Umbilical cord (tissue), 2 donors: ENCODE results near the gene CCL3. TPM values are rescaled to one million over a fixed set of nuclear protein-coding genes. Genes with fewer than 3 reads are reported as not detected.
"Not testable (repeated sequence)": the region's sequence is repeated elsewhere in the genome, so short reads cannot be mapped to it uniquely, and the experiment has no call there.

Experiments used
- DNase-seq: peaks from one replicate; pipeline ENCODE4 v3.0.0-alpha.2; 2015; ENCODE audit warnings: low spot score
- total RNA-seq: library from RNA; depleted of rRNA; stranded (reverse); fragments of >200 nt; gene quantifications from one replicate; pipeline ENCODE4 v1.2.3, GENCODE V29; 2014; ENCODE audit warnings: low replicate concordance; ENCODE audit not compliant: insufficient read depth

CCL3 gene
- total RNA-seq, 1 donor from 2014 or later, result 52.0 TPM

DNA sequence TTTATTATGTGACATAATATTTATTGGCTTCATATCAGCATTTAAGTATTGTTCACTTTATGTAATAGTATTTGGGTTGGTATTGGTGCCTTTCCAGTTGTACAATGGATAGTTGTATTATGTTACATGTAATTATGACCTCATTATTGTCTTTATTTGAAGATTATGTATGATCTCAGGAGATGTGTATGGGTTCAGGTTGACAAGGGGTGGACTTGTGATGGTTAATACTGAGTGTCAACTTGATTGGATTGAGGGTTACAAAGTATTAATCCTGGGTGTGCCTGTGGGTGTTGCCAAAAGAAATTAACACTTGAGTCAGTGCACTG, 25.7 kb upstream of the CCL3 start:
- not testable (repeated sequence) for DNase-seq

DNA sequence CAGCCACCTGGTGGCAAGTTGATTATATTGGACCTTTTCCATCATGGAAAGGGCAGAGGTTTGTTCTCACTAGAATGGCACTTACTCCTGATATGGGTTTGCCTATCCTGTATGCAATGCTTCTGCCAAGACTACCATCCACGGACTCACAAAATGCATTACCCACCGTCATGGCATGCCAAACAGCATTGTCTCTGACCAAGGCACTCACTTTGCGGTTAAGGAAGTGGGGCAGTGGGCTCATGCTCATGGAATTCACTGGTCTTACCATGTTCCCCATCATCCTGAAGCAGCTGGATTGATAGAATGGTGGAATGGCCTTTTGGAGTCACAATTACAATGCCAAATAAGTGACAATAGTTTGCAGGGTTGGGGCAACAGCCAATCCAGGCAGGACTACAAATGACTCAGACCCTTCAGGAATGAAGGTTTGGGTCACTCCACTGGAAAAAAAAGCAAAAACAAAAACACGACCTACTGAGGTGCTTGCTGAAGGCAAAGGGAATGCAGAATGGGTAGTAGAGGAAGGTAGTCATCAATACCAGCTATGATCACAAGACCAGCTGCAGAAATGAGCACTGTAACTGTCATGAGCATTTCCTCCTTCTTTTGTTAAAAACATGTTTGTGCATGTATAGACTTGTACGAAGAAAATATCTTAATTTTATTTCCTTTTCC, 25.2 kb upstream of the CCL3 start:
- not testable (repeated sequence) for DNase-seq

DNA sequence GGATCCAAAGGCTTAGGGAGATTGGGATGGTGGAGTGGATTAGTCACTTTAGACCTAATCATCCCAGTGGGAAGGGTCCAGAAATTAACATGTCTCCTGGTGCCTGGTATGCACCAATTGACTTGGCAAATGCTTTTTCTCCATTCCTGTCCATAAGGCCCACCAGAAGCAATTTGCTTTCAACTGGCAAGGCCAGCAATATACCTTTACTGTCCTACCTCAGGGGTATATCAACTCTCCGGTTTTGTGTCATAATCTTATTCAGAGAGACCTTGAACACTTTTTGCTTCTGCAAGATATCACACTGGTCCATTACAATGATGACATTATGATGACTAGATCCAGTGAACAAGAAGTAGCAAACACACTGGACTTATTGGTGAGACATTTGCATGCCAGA, 23.2 kb upstream of the CCL3 start:
- not testable (repeated sequence) for DNase-seq

DNA sequence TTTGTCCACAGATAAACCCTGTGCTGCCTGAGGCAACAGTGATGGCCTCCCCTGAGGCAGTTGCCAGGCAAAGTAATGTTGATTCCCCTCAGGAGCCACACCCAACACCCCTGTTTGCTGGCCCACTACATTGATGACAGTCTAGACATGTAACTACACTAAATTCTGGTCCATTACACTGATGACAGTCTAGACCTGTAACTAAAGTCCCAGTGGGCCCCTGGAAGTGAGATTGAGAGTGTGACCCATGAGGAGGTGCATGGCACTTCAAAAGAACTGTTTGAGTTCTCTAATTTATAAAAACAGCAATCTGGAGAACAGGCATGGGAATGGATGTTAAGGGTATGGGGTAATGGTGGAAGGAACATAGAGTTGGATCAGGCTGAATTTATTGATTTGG, 22.6 kb upstream of the CCL3 start:
- DNase-seq, result no peak

DNA sequence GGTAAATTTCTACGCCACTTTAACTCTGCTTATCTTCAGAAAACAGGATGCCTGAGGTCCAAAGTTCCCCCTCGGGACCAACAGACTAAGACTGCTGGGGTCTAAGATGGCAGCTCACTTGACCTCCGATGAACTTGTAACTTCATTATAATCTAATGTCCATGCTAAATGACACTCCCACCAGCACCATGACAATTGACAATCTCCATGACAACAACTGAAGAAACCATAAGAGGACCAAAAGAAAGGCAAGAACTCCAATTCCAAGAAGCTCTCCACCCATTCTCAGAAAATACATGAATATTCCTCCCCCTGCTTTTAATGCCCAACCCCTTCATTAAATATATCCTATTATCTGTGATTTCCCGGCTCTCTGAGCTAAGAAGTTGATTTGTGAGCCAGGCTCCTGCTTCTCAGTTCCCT, 21.1 kb upstream of the CCL3 start:
- DNase-seq, result no peak

DNA sequence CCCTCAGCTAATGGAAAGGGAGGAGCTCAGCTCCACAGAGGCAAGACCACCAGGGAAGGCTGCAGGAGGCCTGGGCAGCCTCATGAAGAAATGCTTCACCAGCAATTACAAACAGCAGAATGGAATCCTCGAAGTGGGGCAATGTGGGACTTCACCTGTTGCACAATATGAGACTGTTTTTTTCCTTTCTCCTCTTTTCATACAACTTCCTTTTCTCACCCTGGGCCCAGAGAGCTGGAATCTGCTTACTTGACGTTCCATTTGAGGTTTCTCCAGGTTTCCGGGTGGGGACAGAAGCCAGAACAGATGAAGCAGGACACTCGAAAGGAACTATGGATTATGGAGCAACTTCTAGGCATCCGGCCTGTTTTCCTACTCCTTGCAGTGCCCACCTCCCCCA, 18.3 kb upstream of the CCL3 start:
- DNase-seq, result not testable (repeated sequence)

DNA sequence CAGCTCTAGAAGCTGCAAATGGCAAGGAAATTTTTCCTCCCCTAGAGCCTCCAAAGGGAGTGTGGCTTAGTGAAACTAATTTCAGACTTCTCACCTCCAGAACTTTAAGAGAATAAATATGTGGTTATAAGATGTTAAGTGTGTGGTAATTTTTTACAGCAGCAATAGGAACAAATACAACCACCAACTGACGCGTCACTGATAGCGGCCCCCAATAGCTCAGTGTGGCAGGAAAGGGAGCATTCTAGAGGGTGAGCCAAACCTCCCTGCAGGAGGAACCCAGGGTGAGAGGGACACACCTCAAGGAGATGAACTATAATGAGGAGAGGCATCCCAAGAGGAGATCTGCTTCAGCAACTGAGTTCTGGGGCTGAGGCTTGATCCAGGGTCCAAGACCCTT, 17.7 kb upstream of the CCL3 start:
- no peak for DNase-seq

DNA sequence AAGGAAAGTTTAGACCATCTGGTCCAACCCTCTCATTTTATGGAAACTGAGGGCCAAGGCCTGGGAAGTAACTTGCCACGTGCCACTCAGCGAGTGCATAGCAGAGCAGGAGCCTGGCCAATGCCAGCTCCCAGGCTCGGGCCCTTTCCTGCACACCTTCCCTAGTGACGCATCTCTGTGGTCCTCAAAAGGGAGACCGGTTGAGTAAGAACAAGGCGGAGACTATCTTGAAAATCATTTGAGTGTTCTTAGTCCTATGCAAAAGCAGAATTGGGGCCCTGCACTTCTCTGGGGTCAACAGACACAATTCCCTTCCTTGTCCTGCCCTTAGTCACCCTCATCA, 16.5 kb upstream of the CCL3 start:
- DNase-seq, result no peak

DNA sequence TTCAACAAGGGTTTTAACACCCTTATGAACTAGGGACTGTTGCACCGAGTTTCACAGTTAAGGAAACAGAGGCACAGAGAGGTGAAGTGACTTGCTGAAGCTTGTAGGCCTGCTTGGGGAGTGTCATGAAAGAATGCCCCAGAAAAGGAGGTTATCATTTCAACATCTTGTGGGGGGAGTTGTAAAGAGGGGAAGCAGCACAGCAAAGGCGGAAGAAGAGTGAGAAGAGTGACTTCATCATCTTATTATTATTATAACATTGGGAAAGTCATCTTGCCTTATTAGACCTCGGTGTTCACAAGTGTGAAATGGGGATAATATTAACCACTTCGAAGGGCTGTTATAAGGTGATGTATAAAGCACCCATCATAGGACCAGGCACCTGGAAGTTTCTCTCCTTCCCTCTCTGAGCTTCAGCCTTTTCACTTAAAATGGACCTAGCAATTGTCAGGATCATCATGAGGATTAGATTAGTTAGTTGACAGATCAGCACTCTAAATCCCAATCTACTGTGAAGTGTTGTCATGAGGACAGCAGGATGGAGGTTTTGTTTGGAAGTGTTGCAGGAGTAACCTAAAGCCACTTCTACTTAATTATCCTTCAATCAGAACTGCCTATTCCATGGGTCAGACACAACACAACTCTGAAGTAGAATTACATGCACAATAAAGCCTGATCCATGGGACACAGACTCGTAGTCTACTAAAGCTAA, 16.0 kb upstream of the CCL3 start:
- DNase-seq, result no peak

DNA sequence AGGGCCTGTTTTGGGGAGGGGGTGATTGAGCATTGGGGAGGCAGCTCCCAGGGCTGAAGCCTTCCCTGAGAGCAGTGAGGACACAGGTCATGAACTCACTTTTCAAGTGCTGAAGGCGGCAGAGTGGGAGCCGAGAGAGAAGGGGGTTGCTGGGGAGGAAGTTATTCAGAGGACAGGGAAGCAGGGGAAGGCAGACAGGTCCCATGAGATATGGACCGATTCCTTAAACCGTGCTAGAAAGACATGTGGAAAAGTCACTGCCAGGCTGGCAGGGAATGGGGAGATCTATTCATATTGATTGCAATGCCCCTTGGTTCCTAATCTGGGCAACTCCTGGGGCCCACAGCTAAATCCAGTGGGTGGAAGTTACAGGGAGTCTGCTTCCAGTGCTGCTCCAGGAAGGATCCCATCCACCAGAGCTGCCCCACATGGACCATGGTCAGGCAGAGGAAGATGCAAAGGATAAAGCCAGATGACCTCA, 14.8 kb upstream of the CCL3 start:
- no peak for DNase-seq

DNA sequence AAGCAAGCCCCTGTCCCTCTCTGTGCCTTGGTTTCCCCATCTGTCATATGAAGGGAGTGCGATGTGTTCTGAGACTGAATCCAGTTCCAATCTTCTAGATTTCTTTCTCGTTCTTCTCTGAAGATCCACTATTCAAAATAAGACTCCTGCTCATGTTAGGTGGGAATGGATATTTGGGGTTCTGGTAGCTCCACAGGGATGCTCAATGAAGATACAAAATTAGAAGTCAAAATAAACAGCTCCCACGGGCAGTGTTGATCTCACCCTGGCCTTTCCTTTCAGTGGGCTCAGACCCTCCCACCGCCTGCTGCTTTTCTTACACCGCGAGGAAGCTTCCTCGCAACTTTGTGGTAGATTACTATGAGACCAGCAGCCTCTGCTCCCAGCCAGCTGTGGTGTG, 14.3 kb upstream of the CCL3 start:
- DNase-seq, result not testable (repeated sequence)

DNA sequence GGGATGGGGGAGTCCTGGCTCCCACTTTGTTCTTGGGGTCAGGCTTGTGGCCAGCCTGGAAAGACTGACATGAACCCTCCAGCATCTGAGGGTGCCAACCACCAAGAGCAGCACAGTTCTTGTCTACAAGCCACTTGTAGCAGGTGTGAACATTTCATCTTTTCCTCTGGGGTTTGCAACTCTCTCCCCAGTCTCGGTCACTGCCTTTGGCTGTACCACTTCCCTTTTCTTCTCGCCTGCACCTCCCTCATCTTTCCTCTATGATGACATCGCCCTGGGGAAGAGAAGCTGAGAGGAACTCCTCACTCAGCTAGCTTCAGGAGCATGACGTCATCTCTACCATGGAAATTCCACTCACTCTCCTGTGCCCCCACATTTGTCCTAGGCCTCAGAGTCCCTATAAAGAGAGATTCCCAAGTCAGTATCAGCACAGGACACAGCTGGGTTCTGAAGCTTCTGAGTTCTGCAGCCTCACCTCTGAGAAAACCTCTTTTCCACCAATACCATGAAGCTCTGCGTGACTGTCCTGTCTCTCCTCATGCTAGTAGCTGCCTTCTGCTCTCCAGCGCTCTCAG, 13.5 kb upstream of the CCL3 start, which contains the start of gene CCL4:
TSS of gene CCL4 (plus strand) at position 427 of the 575 bp plus-strand sequence. CDS start at position 506, 79 bp downstream.
- not testable (repeated sequence) for DNase-seq

DNA sequence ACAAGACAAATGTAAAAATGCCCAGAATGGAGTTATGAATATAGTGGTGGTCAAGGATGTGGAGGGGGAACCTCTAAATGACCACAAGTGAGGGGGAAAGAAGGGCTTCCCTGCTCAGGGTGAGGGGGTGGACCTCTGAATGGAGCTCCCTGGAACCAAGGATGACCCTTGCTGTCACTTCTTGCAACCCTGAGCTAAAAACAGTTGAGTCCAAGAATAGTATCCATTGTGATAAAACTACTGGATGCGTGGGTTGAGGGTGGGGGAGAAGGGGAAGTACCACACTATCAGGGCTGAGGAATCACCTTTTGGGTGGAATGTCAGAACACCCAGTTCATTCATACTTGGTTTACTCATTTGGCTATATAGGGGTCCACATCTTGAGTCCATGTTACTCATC, 9.1 kb upstream of the CCL3 start:
- not testable (repeated sequence) for DNase-seq

DNA sequence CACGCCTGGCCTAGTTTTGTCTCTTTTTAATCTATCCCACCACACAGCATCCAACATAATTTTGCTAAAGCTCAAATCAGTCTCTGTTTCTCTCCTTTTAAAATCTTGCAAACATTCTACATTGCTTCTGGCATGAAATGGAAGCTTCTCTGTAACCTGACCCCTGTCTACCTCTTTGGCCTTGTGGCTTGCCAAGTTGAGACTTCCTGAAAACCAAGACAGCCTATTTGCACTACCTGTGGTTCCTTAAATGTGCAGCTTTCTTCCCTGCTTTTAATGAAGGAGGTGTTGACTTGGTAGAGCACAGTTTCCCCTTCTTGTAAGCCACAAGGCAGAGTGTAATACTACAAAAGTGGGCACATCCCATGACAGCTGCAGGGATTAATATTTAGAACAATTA, 6.0 kb upstream of the CCL3 start:
- DNase-seq, result no peak

DNA sequence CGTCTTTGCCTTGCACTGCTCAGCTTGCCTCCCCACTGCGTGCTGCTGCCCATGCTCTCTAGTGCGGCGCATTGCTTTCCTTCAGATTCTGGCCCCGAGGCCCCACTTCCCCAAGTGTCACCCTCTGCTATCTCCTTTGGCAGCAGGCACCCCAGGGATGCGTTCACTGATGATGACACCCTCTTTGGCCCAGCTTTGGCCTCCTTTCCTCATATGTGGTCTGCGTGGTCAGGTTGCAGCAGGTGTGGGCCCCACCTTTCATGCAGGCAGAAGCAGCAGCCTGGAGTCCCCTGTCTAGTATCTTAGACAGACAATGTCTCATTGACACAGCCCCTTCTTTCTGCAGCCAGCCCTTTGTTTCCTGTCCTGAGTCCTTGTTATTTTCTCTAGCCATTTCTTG, 4.8 kb upstream of the CCL3 start:
- DNase-seq, result no peak

DNA sequence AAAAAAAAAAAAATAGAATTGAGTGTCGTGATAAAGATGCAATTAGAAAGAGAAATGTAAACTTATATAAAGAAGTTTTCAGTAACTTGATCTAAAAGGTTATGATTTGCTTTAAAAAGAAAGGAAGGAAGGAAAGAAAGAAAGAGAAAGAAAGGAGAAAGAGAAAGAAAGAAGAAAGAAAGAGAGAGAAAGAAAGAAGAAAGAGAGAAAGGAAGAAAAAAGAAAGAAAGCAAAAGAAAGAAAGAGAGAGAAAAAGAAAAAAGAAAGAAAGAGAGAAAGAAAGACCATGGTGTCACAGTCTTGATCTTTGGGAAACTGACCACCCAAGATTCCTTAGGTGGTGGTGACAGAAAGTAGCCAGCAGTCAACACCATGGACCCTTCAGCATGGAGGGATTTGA, 4.3 kb upstream of the CCL3 start:
- DNase-seq, result no peak

DNA sequence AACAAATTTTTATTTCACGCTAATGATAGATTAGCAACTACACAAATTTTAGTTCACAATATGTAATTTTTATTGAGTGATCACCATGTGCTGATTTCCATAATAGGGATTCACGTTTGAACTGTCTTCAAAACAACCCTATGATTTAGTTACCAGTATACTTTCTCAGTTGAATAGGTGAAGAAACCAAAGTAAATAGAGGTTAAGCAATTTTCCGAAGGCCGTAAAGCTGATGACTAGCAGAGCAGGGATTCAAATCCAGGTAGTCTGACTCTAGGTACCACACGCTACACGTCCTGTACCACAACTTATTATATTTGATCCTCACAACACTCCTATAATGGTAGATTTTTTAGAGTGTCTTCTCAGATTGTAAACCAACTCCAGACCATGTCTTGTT, 2.8 kb upstream of the CCL3 start:
- not testable (repeated sequence) for DNase-seq

DNA sequence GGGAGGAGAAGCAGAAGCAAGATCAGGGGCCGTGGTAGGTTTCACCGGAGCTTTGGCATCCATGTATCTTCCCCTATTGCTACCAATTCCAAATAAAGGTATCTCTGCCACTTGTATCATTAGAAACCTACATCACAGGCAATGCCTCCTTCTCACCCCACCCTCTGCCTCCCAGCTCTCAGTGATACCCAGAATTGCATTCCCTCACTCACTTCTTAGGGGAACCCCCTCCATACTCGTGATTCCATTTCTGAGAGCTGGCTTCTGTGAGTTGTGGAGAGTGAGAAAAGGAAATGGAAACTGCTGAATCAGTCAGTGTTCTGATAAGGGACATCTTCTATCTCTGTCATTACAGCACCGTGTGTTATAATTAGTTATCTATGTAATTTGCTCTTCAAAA, 2.3 kb upstream of the CCL3 start:
- DNase-seq, result no peak

DNA sequence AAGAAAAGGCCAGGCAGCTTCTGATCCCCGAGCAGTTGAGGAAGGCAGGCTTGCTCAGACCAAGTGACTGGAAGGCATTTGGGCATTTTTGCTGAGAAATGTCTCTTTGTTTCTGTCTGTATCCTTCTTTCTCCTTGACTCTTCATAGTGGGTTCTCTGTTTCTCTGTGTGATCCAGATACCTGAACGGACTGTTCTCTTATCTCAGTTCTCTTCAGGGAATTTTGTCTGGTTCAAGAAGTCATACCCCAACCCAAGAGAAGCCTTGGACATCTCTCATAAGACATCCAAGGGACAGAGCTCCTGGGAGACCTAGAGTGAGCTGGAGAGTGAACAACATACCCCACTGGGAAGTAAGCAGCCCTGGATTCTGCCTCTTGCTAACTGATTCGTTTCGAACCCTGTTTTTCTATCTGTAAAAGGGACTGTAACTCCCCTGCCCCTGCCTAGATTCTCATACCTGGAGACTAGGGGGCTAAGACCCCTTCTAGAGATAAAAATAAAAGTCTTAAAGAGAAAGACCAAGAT, 541 bp downstream of the CCL3 start:
- DNase-seq, result no peak

DNA sequence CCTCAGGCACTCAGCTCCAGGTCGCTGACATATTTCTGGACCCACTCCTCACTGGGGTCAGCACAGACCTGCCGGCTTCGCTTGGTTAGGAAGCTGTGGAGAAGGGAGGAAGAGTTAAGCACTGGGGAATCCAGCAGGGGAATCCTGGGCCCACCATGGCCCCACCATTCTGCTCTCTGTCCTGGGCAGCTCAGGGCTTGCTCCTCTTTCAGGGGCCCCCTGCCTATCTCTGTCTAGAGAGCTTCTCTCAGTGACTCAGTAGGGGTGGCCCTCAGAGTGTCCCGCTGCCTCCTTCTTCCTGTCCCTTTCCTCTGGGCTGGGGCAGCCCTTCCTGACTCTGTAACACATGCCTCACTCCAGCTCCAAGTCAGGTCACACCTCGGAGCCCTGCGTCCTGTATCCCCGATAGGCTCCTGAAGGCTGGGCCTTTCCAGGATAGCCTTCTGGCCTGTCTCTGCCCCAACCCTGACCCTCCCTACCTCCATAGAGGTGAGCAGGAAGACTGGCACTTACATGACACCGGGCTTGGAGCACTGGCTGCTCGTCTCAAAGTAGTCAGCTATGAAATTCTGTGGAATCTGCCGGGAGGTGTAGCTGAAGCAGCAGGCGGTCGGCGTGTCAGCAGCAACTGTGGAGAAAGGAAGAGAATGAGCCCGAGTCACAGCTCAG, 1.1 kb downstream of the CCL3 start:
- no peak for DNase-seq

DNA sequence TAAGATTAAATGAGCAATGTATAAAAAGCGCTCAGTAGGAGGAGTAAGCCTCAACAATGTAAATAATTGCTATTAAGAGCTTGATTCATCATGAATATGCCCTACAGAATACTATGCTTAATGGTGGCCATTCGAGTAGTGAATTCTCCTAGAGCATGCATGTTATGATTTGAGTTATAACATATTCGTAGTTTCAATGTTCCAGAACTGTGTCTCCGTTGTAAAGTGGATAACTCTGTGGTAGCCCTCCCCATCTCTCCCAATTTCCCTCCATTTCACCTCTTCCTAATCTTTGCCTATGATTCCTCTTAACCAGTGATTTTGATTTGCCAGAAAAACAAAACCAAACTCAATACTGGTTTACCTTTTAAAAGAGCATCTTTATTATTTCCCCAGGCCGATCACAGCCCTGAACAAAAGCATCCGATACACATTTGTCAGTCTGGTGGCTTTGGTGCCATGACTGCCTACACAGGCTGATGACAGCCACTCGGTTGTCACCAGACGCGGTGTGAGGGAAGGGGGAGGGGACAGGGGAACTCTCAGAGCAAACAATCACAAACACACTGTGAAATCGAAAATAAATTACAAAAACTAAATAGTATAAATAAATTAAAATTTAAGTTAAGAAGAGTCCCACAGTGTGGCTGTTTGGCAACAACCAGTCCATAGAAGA, 1.9 kb downstream of the CCL3 start:
- not testable (repeated sequence) for DNase-seq

DNA sequence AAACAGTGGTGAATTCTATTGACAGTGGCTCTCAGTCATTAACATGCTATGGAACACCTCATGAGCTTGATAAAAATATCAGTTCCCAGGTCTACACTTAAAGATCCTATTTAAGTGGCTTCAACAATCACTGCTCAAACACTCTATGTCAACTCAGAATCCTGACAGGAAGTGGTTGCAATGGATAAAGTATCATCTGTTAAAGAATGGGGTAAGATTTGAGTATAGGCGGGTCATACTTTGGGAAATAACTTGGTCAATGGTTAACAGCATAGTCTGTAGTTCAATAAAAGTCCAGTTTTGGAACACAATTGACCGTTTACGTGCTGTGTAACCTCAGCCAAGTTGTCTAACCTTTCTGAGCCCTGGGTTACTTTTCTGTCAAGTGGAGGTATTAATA, 2.5 kb downstream of the CCL3 start:
- not testable (repeated sequence) for DNase-seq
